GM23338 (cell line): ENCODE measurements around the gene SDR42E1. TPM values are rescaled to one million over a fixed set of nuclear protein-coding genes. Genes with fewer than 3 reads are reported as not detected.

Experiments
- ATAC-seq: fragments of 200-7000 bp; cut with Tn5 transposase; 3 replicates; pipeline ENCODE4 v1.9.1; 2020
- DNase-seq: peaks from one replicate; pipeline ENCODE4 v3.0.0-alpha.2; 2015; ENCODE audit warnings: low spot score
- H2AFZ ChIP-seq: fragments of 200-600 bp; sonication (generic); 2 replicates; pipeline ENCODE4 v1.8.0; 2016; ENCODE audit warnings: antibody characterized with exemption, mild to moderate bottlenecking, moderate library complexity
- H3F3A ChIP-seq: fragments of 200-600 bp; sonication (generic); replicated peaks from 2 replicates; pipeline ENCODE4 v1.8.0; 2017; ENCODE audit warnings: antibody characterized with exemption, mixed run types, low read depth
- H3K27ac ChIP-seq: fragments of 200-600 bp; sonication (generic); 2 replicates; pipeline ENCODE4 v1.6.1; 2016; ENCODE audit warnings: low read depth
- H3K27me3 ChIP-seq: fragments of 200-600 bp; sonication (generic); 2 replicates; pipeline ENCODE4 v1.8.0; 2016; ENCODE audit warnings: mild to moderate bottlenecking, mixed run types, moderate library complexity; ENCODE audit not compliant: insufficient read depth
- H3K36me3 ChIP-seq: fragments of 200-600 bp; sonication (generic); 2 replicates; pipeline ENCODE4 v1.8.0; 2016; ENCODE audit warnings: mild to moderate bottlenecking; ENCODE audit not compliant: insufficient read depth
- H3K4me1 ChIP-seq: fragments of 200-600 bp; sonication (generic); 2 replicates; pipeline ENCODE4 v1.8.0; 2016; ENCODE audit warnings: mild to moderate bottlenecking, moderate library complexity; ENCODE audit not compliant: insufficient read depth
- H3K4me2 ChIP-seq: fragments of 200-600 bp; sonication (generic); 2 replicates; pipeline ENCODE4 v1.7.1; 2017; ENCODE audit warnings: mixed run types
- H3K4me3 ChIP-seq: fragments of 200-600 bp; sonication (generic); 2 replicates; pipeline ENCODE4 v1.6.1; 2016; ENCODE audit warnings: mixed run types
- H3K79me2 ChIP-seq: fragments of 200-600 bp; sonication (generic); replicated peaks from 2 replicates; pipeline ENCODE4 v1.8.0; 2017; ENCODE audit warnings: mild to moderate bottlenecking; ENCODE audit not compliant: insufficient read depth
- H3K9me2 ChIP-seq: fragments of 200-600 bp; sonication (generic); 2 replicates; pipeline ENCODE4 v1.8.0; 2017; ENCODE audit not compliant: insufficient read depth
- H4K20me1 ChIP-seq: fragments of 200-600 bp; sonication (generic); replicated peaks from 2 replicates; pipeline ENCODE4 v1.8.0; 2017; ENCODE audit warnings: mild to moderate bottlenecking; ENCODE audit not compliant: insufficient read depth
- H3K27ac Mint-ChIP-seq: 2 replicates; pipeline ENCODE4 v1.8.0; 2020; ENCODE audit warnings: inconsistent platforms, mild to moderate bottlenecking, moderate library complexity, mixed read lengths
- H3K27me3 Mint-ChIP-seq: 3 replicates; pipeline ENCODE4 v1.8.0; 2022; ENCODE audit warnings: low read depth, mild to moderate bottlenecking, moderate library complexity, mixed read lengths, inconsistent platforms; ENCODE audit not compliant: insufficient read depth, poor library complexity
- H3K36me3 Mint-ChIP-seq: 3 replicates; pipeline ENCODE4 v1.8.0; 2021; ENCODE audit warnings: low read depth, mild to moderate bottlenecking, inconsistent platforms, moderate library complexity, mixed read lengths
- H3K4me1 Mint-ChIP-seq: 3 replicates; pipeline ENCODE4 v1.8.0; 2020; ENCODE audit warnings: mild to moderate bottlenecking, inconsistent platforms, mixed read lengths
- H3K4me3 Mint-ChIP-seq: 3 replicates; pipeline ENCODE4 v1.8.0; 2021; ENCODE audit warnings: moderate library complexity, mild to moderate bottlenecking, inconsistent platforms, mixed read lengths
- H3K9me3 Mint-ChIP-seq: 3 replicates; pipeline ENCODE4 v1.8.0; 2020; ENCODE audit warnings: moderate library complexity, mild to moderate bottlenecking, inconsistent platforms, mixed read lengths
- CTCF ChIP-seq, 2 experiments: fragments of 200-600 bp in 1 of 2; sonication (generic) in 1 of 2; conservative IDR thresholded peaks; 2 replicates each; pipeline versions ENCODE4 v1.5.1 to v1.6.1; 2016 to 2017; ENCODE audit warnings: antibody characterized with exemption in 2 of 2, low read depth in 2 of 2, mild to moderate bottlenecking in 2 of 2, moderate library complexity in 1 of 2
- EZH2 ChIP-seq: fragments of 200-600 bp; sonication (generic); IDR thresholded peaks from one replicate; pipeline ENCODE4 v1.8.0; 2017; ENCODE audit warnings: antibody characterized with exemption, mild to moderate bottlenecking, low read depth; ENCODE audit not compliant: unreplicated experiment
- EZH2phosphoT487 ChIP-seq: fragments of 200-600 bp; sonication (generic); IDR thresholded peaks from one replicate; pipeline ENCODE4 v1.8.1; 2018; ENCODE audit warnings: antibody characterized with exemption; ENCODE audit not compliant: unreplicated experiment
- JUNB ChIP-seq: IDR thresholded peaks from one replicate; pipeline ENCODE4 v1.6.1; 2016; ENCODE audit warnings: antibody characterized with exemption; ENCODE audit not compliant: unreplicated experiment
- NANOG ChIP-seq: IDR thresholded peaks from 2 replicates; pipeline ENCODE4 v1.6.1; 2016; ENCODE audit warnings: antibody characterized with exemption, borderline replicate concordance
- POLR2AphosphoS5 ChIP-seq: IDR thresholded peaks from 2 replicates; pipeline ENCODE4 v1.6.1; 2016; ENCODE audit warnings: antibody characterized with exemption, low read depth
- STAT1 ChIP-seq: IDR thresholded peaks from one replicate; pipeline ENCODE4 v1.6.1; 2016; ENCODE audit warnings: antibody characterized with exemption; ENCODE audit not compliant: unreplicated experiment
- ZNF114 ChIP-seq: fragments of 250-450 bp; sonication (Bioruptor Pico); IDR thresholded peaks from 2 replicates; pipeline ENCODE4 v1.5.0; 2020; ENCODE audit warnings: mild to moderate bottlenecking, moderate library complexity
- ZNF331 ChIP-seq: fragments of 250-450 bp; sonication (Bioruptor Pico); IDR thresholded peaks from 2 replicates; pipeline ENCODE4 v1.5.0; 2020; ENCODE audit warnings: low read depth, mild to moderate bottlenecking, moderate library complexity
- polyA plus RNA-seq: library from polyadenylated mRNA; unstranded; fragments of >200 nt; fragmentation: Nextera tagmentation; extraction: Ambion mirVana; gene quantifications from 2 replicates; pipeline ENCODE4 v1.2.1, GENCODE V29; 2016
- total RNA-seq: library from RNA; depleted of rRNA; stranded (reverse); fragments of >200 nt; shearing (Covaris generic); gene quantifications from 2 replicates; pipeline ENCODE4 v1.2.3, GENCODE V29; 2014
- TF ChIP-seq, protein P1 (sequence below): fragments of 250-450 bp; sonication (Bioruptor Pico); IDR thresholded peaks from 2 replicates; pipeline ENCODE4 v1.5.0; 2020; ENCODE audit warnings: mild to moderate bottlenecking, moderate library complexity
- TF ChIP-seq, protein P2 (sequence below): IDR thresholded peaks from 2 replicates; pipeline ENCODE4 v1.6.1; 2016; ENCODE audit warnings: antibody characterized with exemption

SDR42E1 gene
- total and polyA plus RNA-seq, 2 experiments from 2014 or later = 0.03 TPM; not detected in 1

- TF ChIP-seq EZH2 (no peak), CTCF (conservative IDR thresholded peaks at IDR 0.05; ENCODE audit: low read depth in 2 of 2) (no peak), ZNF331 (CRISPR knock-in tag) (no peak)
- no peak overlapping the region for H3K27ac ChIP-seq
- H4K20me1 ChIP-seq = no peaks in the 10 kb centered on the region
- DNase-seq (no peak), ATAC-seq (no peak)
- no peak overlapping the region for H2AFZ ChIP-seq
- H3K36me3 ChIP-seq = no peaks in the 10 kb centered on the region
- no peaks in the 10 kb centered on the region for H3K27me3 ChIP-seq
- Mint-ChIP-seq H3K27ac (no peak overlapping the region), H3K27me3 (peaks cover 2% of the 10 kb centered on the region), H3K4me1 (peaks cover 2% of the 10 kb centered on the region; the same call in 1 of the 3 replicates), H3K9me3 (no peaks in the 10 kb centered on the region), H3K4me3 (no peak overlapping the region), H3K36me3 (no peaks in the 10 kb centered on the region)
- peaks cover 11% of the 10 kb centered on the region; the same call in 1 of the 2 replicates for H3K9me2 ChIP-seq
- no peak overlapping the region for H3K4me3 ChIP-seq
- H3F3A ChIP-seq = no peaks in the 10 kb centered on the region
- H3K4me2 ChIP-seq = no peak overlapping the region
- no peaks in the 10 kb centered on the region for H3K4me1 ChIP-seq
- no peaks in the 10 kb centered on the region for H3K79me2 ChIP-seq
Observed at GRCh38 chr16:82037666-82038065, 26.4 kb upstream of the SDR42E1 start.

DNA sequence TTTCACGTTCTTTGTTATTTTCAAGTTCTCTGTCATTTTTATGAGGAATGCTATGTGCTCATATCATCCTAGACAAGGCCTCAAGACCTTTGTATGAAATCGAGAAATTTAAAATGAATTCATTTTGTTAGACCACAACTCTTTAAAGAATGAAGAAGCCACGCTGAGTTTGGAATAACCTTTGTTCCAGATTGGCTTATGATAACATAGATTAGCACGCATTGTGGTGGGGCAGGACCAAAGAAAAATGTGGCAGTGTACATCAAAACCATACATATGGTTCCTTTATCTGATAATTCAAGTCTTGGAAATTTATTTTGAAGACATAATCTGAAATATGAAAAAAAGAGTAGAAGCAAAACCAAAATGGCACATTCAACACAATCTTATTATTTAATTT is 26.0 kb upstream of the SDR42E1 start:
- Mint-ChIP-seq H3K27me3 (peaks cover 2% of the 10 kb centered on the region), H3K36me3 (no peaks in the 10 kb centered on the region), H3K27ac (no peak overlapping the region), H3K4me3 (no peak overlapping the region), H3K4me1 (peaks cover 2% of the 10 kb centered on the region; the same call in 1 of the 3 replicates), H3K9me3 (no peaks in the 10 kb centered on the region)
- Histone ChIP-seq H4K20me1 (no peaks in the 10 kb centered on the region), H3K9me2 (peaks cover 11% of the 10 kb centered on the region; the same call in 1 of the 2 replicates), H3K4me2 (no peak overlapping the region), H3K4me1 (no peaks in the 10 kb centered on the region), H3K79me2 (no peaks in the 10 kb centered on the region), H3F3A (no peaks in the 10 kb centered on the region), H3K27me3 (no peaks in the 10 kb centered on the region), H3K27ac (no peak overlapping the region), H3K4me3 (no peak overlapping the region), H2AFZ (no peak overlapping the region), H3K36me3 (no peaks in the 10 kb centered on the region)
- DNase-seq (no peak), ATAC-seq (no peak)
- TF ChIP-seq EZH2phosphoT487 = no peak
- no peak for TF ChIP-seq STAT1
- TF ChIP-seq POLR2AphosphoS5 = no peak
- TF ChIP-seq JUNB = no peak
- TF ChIP-seq NANOG = no peak
- TF ChIP-seq, protein P1, sequence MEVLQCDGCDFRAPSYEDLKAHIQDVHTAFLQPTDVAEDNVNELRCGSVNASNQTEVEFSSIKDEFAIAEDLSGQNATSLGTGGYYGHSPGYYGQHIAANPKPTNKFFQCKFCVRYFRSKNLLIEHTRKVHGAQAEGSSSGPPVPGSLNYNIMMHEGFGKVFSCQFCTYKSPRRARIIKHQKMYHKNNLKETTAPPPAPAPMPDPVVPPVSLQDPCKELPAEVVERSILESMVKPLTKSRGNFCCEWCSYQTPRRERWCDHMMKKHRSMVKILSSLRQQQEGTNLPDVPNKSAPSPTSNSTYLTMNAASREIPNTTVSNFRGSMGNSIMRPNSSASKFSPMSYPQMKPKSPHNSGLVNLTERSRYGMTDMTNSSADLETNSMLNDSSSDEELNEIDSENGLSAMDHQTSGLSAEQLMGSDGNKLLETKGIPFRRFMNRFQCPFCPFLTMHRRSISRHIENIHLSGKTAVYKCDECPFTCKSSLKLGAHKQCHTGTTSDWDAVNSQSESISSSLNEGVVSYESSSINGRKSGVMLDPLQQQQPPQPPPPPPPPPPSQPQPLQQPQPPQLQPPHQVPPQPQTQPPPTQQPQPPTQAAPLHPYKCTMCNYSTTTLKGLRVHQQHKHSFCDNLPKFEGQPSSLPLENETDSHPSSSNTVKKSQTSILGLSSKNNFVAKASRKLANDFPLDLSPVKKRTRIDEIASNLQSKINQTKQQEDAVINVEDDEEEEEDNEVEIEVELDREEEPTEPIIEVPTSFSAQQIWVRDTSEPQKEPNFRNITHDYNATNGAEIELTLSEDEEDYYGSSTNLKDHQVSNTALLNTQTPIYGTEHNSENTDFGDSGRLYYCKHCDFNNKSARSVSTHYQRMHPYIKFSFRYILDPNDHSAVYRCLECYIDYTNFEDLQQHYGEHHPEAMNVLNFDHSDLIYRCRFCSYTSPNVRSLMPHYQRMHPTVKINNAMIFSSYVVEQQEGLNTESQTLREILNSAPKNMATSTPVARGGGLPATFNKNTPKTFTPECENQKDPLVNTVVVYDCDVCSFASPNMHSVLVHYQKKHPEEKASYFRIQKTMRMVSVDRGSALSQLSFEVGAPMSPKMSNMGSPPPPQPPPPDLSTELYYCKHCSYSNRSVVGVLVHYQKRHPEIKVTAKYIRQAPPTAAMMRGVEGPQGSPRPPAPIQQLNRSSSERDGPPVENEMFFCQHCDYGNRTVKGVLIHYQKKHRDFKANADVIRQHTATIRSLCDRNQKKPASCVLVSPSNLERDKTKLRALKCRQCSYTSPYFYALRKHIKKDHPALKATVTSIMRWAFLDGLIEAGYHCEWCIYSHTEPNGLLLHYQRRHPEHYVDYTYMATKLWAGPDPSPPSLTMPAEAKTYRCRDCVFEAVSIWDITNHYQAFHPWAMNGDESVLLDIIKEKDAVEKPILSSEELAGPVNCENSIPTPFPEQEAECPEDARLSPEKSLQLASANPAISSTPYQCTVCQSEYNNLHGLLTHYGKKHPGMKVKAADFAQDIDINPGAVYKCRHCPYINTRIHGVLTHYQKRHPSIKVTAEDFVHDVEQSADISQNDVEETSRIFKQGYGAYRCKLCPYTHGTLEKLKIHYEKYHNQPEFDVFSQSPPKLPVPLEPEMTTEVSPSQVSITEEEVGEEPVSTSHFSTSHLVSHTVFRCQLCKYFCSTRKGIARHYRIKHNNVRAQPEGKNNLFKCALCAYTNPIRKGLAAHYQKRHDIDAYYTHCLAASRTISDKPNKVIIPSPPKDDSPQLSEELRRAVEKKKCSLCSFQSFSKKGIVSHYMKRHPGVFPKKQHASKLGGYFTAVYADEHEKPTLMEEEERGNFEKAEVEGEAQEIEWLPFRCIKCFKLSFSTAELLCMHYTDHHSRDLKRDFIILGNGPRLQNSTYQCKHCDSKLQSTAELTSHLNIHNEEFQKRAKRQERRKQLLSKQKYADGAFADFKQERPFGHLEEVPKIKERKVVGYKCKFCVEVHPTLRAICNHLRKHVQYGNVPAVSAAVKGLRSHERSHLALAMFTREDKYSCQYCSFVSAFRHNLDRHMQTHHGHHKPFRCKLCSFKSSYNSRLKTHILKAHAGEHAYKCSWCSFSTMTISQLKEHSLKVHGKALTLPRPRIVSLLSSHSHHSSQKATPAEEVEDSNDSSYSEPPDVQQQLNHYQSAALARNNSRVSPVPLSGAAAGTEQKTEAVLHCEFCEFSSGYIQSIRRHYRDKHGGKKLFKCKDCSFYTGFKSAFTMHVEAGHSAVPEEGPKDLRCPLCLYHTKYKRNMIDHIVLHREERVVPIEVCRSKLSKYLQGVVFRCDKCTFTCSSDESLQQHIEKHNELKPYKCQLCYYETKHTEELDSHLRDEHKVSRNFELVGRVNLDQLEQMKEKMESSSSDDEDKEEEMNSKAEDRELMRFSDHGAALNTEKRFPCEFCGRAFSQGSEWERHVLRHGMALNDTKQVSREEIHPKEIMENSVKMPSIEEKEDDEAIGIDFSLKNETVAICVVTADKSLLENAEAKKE = no peak
- no peak for TF ChIP-seq CTCF (conservative IDR thresholded peaks at IDR 0.05; ENCODE audit: low read depth in 2 of 2)
- TF ChIP-seq ZNF331 (CRISPR knock-in tag) = no peak
- TF ChIP-seq EZH2 = no peak
- TF ChIP-seq, protein P2, sequence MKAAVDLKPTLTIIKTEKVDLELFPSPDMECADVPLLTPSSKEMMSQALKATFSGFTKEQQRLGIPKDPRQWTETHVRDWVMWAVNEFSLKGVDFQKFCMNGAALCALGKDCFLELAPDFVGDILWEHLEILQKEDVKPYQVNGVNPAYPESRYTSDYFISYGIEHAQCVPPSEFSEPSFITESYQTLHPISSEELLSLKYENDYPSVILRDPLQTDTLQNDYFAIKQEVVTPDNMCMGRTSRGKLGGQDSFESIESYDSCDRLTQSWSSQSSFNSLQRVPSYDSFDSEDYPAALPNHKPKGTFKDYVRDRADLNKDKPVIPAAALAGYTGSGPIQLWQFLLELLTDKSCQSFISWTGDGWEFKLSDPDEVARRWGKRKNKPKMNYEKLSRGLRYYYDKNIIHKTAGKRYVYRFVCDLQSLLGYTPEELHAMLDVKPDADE = no peak
- TF ChIP-seq ZNF114 (CRISPR knock-in tag) = no peak
